Measurements from ENCODE around the gene OXGR1. TPM values are rescaled to one million over a fixed set of nuclear protein-coding genes. Genes with fewer than 3 reads are reported as not detected.
"Not testable (repeated sequence)": the region's sequence is repeated elsewhere in the genome, so short reads cannot be mapped to it uniquely, and the experiment has no call there.

Gene OXGR1
- total and polyA plus RNA-seq, 2 experiments from 2014 or later: 0.63 TPM; not detected in 1

GRCh38 chr13:96988441-96988840 lies 5.8 kb downstream of the OXGR1 start:
- Histone ChIP-seq H4K20me1 (ENCODE audit: insufficient read depth, poor library complexity, severe bottlenecking) (no peaks in the 10 kb centered on the region), H3K27ac (no peak overlapping the region), H3K36me3 (replicated peaks; ENCODE audit: insufficient read depth, low read depth) (no peaks in the 10 kb centered on the region), H3K4me1 (ENCODE audit: insufficient read depth) (no peaks in the 10 kb centered on the region), H3K4me2 (no peak overlapping the region), H3K9me2 (replicated peaks; ENCODE audit: insufficient read depth) (no peaks in the 10 kb centered on the region), H2AFZ (no peak overlapping the region), H3K79me2 (no peaks in the 10 kb centered on the region), H3K27me3 (peaks cover 11% of the 10 kb centered on the region), H3K9me3 (ENCODE audit: low read depth) (no peaks in the 10 kb centered on the region), H3K4me3 (no peak overlapping the region)
- WGBS (ENCODE audit: low lambda C conversion rate, missing lambda C conversion rate): 91% methylated on average over 5 of the region's 5 CpGs
- no peak for TF ChIP-seq CTCF (IDR thresholded peaks at IDR 0.05; ENCODE audit: poor library complexity)
- TF ChIP-seq EZH2phosphoT487 (IDR thresholded peaks at IDR 0.05; ENCODE audit: low read depth, severe bottlenecking, unreplicated experiment): no peak
- no peak for TF ChIP-seq EZH2 (IDR thresholded peaks at IDR 0.05; ENCODE audit: borderline replicate concordance)
- no peak for DNase-seq (ENCODE audit: low spot score)

GRCh38 chr13:96984051-96984508 lies 10.2 kb downstream of the OXGR1 start:
- TF ChIP-seq EZH2 (IDR thresholded peaks at IDR 0.05; ENCODE audit: borderline replicate concordance) (no peak), CTCF (IDR thresholded peaks at IDR 0.05; ENCODE audit: poor library complexity) (peak; percentile 41)
- Histone ChIP-seq H3K36me3 (replicated peaks; ENCODE audit: insufficient read depth, low read depth) (no peaks in the 10 kb centered on the region), H3K27ac (peak overlapping the region; percentile 41), H3K4me2 (peak overlapping the region; percentile 61), H4K20me1 (ENCODE audit: insufficient read depth, poor library complexity, severe bottlenecking) (no peaks in the 10 kb centered on the region), H3K9me3 (ENCODE audit: low read depth) (no peaks in the 10 kb centered on the region), H3K4me3 (no peak overlapping the region), H3K9me2 (replicated peaks; ENCODE audit: insufficient read depth) (no peaks in the 10 kb centered on the region), H3K79me2 (no peaks in the 10 kb centered on the region), H3K27me3 (no peaks in the 10 kb centered on the region), H3K4me1 (ENCODE audit: insufficient read depth) (no peaks in the 10 kb centered on the region), H2AFZ (peak overlapping the region; percentile 35)
- 31% methylated on average over 6 of the region's 6 CpGs for WGBS (ENCODE audit: low lambda C conversion rate, missing lambda C conversion rate)
- peak; percentile 61 for DNase-seq (ENCODE audit: low spot score)

GRCh38 chr13:96982672-96983071 lies 11.6 kb downstream of the OXGR1 start:
- H3K4me3 ChIP-seq: no peak overlapping the region
- H4K20me1 ChIP-seq (ENCODE audit: insufficient read depth, poor library complexity, severe bottlenecking): no peaks in the 10 kb centered on the region
- no peak overlapping the region for H3K27ac ChIP-seq
- no peak overlapping the region for H3K4me2 ChIP-seq
- no peaks in the 10 kb centered on the region for H3K9me2 ChIP-seq (replicated peaks; ENCODE audit: insufficient read depth)
- no peaks in the 10 kb centered on the region for H3K9me3 ChIP-seq (ENCODE audit: low read depth)
- TF ChIP-seq EZH2 (IDR thresholded peaks at IDR 0.05; ENCODE audit: borderline replicate concordance): no peak
- no peak for TF ChIP-seq CTCF (IDR thresholded peaks at IDR 0.05; ENCODE audit: poor library complexity)
- no peak for TF ChIP-seq EZH2phosphoT487 (IDR thresholded peaks at IDR 0.05; ENCODE audit: low read depth, severe bottlenecking, unreplicated experiment)
- H3K4me1 ChIP-seq (ENCODE audit: insufficient read depth): no peaks in the 10 kb centered on the region
- WGBS (ENCODE audit: low lambda C conversion rate, missing lambda C conversion rate): 91% methylated on average over 2 of the region's 2 CpGs
- DNase-seq (ENCODE audit: low spot score): no peak
- H3K27me3 ChIP-seq: no peaks in the 10 kb centered on the region
- no peaks in the 10 kb centered on the region for H3K79me2 ChIP-seq
- no peaks in the 10 kb centered on the region for H3K36me3 ChIP-seq (replicated peaks; ENCODE audit: insufficient read depth, low read depth)
- H2AFZ ChIP-seq: no peak overlapping the region

- H4K20me1 ChIP-seq (ENCODE audit: insufficient read depth, poor library complexity, severe bottlenecking); H3K9me2 ChIP-seq (replicated peaks; ENCODE audit: insufficient read depth); H2AFZ ChIP-seq; H3K36me3 ChIP-seq (replicated peaks; ENCODE audit: insufficient read depth, low read depth); H3K4me2 ChIP-seq; H3K27me3 ChIP-seq; H3K4me1 ChIP-seq (ENCODE audit: insufficient read depth); DNase-seq (ENCODE audit: low spot score); H3K9me3 ChIP-seq (ENCODE audit: low read depth); H3K79me2 ChIP-seq; H3K4me3 ChIP-seq; H3K27ac ChIP-seq: not testable (repeated sequence)
- 90% methylated on average over 1 of the region's 1 CpG for WGBS (ENCODE audit: low lambda C conversion rate, missing lambda C conversion rate)
Measured at GRCh38 chr13:96979861-96980260, 14.4 kb downstream of the OXGR1 start.
